Mucosa of descending colon (tissue), 3 donors: Measurements from ENCODE around the gene ADAMTS17. TPM values are rescaled to one million over a fixed set of nuclear protein-coding genes. Genes with fewer than 3 reads are reported as not detected.

ENCODE experiments used
- ATAC-seq: fragments of 200-7000 bp; cut with Tn5 transposase; one replicate; pipeline ENCODE4 v1.9.1; 2020; ENCODE audit warnings: mild to moderate bottlenecking, moderate library complexity
- DNase-seq, 3 donors: peaks; one replicate each; pipeline ENCODE4 v3.0.0-alpha.2; 2020
- H3K36me3 ChIP-seq: fragments of 200-600 bp; one replicate; pipeline ENCODE4 v1.8.0; 2021; ENCODE audit warnings: low read depth, mild to moderate bottlenecking
- H3K4me1 ChIP-seq: fragments of 200-600 bp; one replicate; pipeline ENCODE4 v1.8.0; 2021; ENCODE audit warnings: low read depth, mild to moderate bottlenecking
- H3K4me3 ChIP-seq: fragments of 200-600 bp; one replicate; pipeline ENCODE4 v1.8.0; 2021; ENCODE audit warnings: mild to moderate bottlenecking
- H3K9me3 ChIP-seq: fragments of 200-600 bp; one replicate; pipeline ENCODE4 v1.8.0; 2021; ENCODE audit warnings: mild to moderate bottlenecking
- intact Hi-C, 2 donors: fragments of 100-400 bp; cut with DNase I in 1 of 2; cut with micrococcal nuclease in 1 of 2; formaldehyde crosslinking; loops; one replicate each; pipeline versions ENCODE4 v1.11.0 to v1.11.1; 2022; cut with DNase I, micrococcal nuclease
- total RNA-seq, 3 donors: library from RNA; stranded (reverse); fragmentation: NEBNext Ultra II Directional in 2 of 3; extraction: Animal tissue kit (Norgen Biotek cat#: 25700) in 2 of 3; gene quantifications; one replicate each; pipeline versions ENCODE4 v1.2.1 to v1.2.4, GENCODE V29; 2021 to 2023
- TF ChIP-seq, protein P1 (sequence below): fragments of 200-600 bp; IDR thresholded peaks from one replicate; pipeline ENCODE4 v1.8.0; 2022; ENCODE audit warnings: antibody characterized with exemption, mild to moderate bottlenecking
- donor health status: DM: no; HTN: no; CAD: no; lungs with moderate emphysema.
- donor health status: DM: no; HTN: no; CAD: no.
- donor health status: DM: no; HTN: yes; CAD: no.

The ADAMTS17 gene
- total RNA-seq, 3 donors from 2014 or later = 5.2 to 13.8 (median 6.3) TPM

GRCh38 chr15:100229181-100230163 lies 112.3 kb downstream of the ADAMTS17 start:
- H3K9me3 ChIP-seq = no peaks in the 10 kb centered on the region
- H3K4me1 ChIP-seq = no peaks in the 10 kb centered on the region
- TF ChIP-seq, protein P1, sequence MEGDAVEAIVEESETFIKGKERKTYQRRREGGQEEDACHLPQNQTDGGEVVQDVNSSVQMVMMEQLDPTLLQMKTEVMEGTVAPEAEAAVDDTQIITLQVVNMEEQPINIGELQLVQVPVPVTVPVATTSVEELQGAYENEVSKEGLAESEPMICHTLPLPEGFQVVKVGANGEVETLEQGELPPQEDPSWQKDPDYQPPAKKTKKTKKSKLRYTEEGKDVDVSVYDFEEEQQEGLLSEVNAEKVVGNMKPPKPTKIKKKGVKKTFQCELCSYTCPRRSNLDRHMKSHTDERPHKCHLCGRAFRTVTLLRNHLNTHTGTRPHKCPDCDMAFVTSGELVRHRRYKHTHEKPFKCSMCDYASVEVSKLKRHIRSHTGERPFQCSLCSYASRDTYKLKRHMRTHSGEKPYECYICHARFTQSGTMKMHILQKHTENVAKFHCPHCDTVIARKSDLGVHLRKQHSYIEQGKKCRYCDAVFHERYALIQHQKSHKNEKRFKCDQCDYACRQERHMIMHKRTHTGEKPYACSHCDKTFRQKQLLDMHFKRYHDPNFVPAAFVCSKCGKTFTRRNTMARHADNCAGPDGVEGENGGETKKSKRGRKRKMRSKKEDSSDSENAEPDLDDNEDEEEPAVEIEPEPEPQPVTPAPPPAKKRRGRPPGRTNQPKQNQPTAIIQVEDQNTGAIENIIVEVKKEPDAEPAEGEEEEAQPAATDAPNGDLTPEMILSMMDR = no peak
- ATAC-seq (peak; percentile 14), DNase-seq (no peak)
- H3K36me3 ChIP-seq = no peaks in the 10 kb centered on the region
- no peak overlapping the region for H3K4me3 ChIP-seq
- intact Hi-C loops = no loop called here

- no peak for ATAC-seq
- no peak for DNase-seq
- Histone ChIP-seq H3K4me1 (no peaks in the 10 kb centered on the region), H3K36me3 (no peaks in the 10 kb centered on the region), H3K9me3 (no peaks in the 10 kb centered on the region), H3K4me3 (no peak overlapping the region)
- TF ChIP-seq, protein P1 = no peak
- intact Hi-C loops = no loop called here
These were observed 114.0 kb downstream of the ADAMTS17 start for GRCh38 chr15:100227781-100228180.

DNA sequence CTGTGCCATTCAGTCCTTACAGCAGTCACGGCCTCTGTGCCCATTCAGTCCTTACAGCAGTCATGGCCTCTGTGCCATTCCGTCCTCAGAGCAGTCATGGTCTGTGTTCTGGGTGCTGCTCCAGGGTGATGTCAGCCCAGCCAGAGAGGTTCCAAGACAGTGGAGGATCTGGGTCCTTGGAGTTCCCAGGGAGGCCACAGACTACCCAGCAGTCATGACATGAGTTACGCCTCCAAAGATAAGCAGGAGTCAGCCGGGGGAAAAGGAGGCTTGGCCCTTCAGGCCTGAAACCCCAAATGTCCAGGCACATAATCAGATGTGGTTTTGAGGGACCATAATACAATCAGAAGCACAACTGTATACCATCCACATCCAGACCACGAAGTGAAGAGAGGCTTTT lies 115.7 kb downstream of the ADAMTS17 start:
- no peaks in the 10 kb centered on the region for H3K9me3 ChIP-seq
- TF ChIP-seq, protein P1 = no peak
- ATAC-seq = no peak
- no peaks in the 10 kb centered on the region for H3K36me3 ChIP-seq
- no peaks in the 10 kb centered on the region for H3K4me1 ChIP-seq
- no peak for DNase-seq
- intact Hi-C loops = no loop called here
- H3K4me3 ChIP-seq = no peak overlapping the region

DNA sequence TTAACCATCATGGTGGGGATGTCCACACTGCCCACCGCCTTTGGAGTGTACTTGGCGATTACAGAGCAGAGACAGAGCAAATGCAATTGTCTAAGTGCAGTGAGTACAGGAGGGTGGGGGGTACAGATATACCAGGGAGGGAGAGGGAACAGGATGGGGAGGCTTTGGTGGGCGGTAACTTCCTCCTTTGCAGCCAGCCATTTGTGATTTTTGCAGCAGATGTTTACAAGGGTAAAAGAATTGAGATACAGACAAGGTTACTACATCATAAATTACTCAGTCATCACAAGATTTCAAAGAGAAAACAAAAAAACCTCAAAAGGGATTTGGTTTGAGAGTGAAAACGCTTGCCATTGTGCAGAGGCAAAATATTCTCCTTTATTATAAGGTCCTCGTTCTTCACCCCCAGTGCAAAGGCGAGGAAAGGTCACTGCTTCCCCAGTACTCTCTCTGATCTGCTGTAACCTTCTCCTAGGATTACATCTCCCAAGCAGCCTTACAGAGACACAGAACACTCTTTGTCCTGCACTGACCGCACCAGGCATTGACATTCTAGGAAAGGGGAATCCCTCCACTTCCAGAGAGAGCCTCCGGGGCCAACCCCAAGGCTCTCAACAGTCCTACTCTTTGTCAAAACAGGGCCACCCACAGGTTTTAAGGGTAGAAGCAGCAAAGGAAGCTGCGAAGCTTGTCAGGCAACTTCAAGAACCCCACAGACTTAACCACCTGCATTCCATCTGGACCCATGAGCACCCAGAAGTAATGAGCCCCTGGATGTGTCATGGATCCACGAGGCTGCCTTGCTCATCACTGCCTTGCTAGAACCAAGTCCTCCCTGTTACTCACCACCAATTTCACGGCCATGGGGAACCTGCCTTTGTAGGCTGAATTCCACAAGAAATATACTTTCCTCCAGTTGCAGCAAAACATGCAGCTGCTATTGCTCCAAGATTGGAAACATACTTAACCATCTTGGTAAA lies 117.3 kb downstream of the ADAMTS17 start:
- TF ChIP-seq, protein P1 = no peak
- intact Hi-C loops = no loop called here
- no peak for DNase-seq

DNA sequence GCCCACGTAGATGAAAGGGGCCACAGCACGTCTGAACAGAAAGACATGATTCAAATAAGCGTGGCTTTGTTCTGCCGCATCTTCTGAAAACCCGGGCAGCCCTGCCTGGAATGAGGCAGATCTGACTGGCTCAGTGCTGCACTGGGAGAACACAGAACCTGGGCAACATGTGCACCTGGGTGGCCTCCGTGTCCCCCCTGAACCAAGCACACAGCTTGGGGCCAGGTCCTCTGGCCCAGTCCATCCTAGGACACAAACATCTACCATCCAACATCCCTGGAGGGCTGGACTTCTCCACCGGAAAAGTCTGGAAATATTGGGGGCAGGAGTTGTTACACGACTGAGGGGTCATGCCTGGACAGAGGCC lies 119.4 kb downstream of the ADAMTS17 start:
- H3K4me3 ChIP-seq = no peak overlapping the region
- no peak for ATAC-seq
- TF ChIP-seq, protein P1 = no peak
- H3K4me1 ChIP-seq = no peaks in the 10 kb centered on the region
- no peaks in the 10 kb centered on the region for H3K9me3 ChIP-seq
- DNase-seq = no peak
- intact Hi-C loops = no loop called here
- H3K36me3 ChIP-seq = no peaks in the 10 kb centered on the region

More for the DNA sequence above, 117.3 kb downstream of the ADAMTS17 start:
- Histone ChIP-seq H3K4me3 (no peak overlapping the region), H3K4me1 (no peaks in the 10 kb centered on the region), H3K36me3 (no peaks in the 10 kb centered on the region), H3K9me3 (no peaks in the 10 kb centered on the region)
- ATAC-seq = no peak
